EL (cell line): ENCODE data around the gene HAUS8.
"Not testable (repeated sequence)": the region's sequence is repeated elsewhere in the genome, so short reads cannot be mapped to it uniquely, and the experiment has no call there.

Experiments
- DNase-seq: peaks from one replicate; pipeline ENCODE4 v3.0.0-alpha.2; 2016

The HAUS8 gene

GRCh38 chr19:17101686-17102628 is 26.7 kb upstream of the HAUS8 start:
- no peak for DNase-seq

- no peak for DNase-seq
Measured at GRCh38 chr19:17098326-17098725, 23.1 kb upstream of the HAUS8 start.

- DNase-seq = peak; percentile 58
Measured at GRCh38 chr19:17097593-17098126, 22.4 kb upstream of the HAUS8 start.

- DNase-seq = peak; percentile 40
Measured at GRCh38 chr19:17095141-17095919, 20.1 kb upstream of the HAUS8 start.

- not testable (repeated sequence) for DNase-seq
Measured at GRCh38 chr19:17094694-17095093, 19.4 kb upstream of the HAUS8 start.

DNA sequence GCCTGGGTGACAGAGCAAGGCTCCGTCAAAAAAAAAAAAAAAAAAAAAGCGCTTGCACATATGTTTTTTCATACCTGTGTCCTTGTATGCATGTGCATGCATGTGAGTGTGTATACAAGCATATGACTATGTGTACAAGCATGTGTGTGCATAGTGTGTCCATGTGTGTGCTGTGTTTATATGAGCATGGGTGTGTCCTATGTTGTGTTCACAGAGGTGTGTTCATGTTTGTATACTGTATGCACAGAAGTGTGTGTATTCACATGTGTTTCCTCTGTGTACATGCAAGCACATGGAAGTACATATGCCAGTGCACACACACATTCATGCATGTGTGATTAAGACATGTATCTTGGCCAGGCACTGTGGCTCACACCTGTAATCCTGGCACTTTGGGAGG is 17.4 kb upstream of the HAUS8 start:
- no peak for DNase-seq

DNA sequence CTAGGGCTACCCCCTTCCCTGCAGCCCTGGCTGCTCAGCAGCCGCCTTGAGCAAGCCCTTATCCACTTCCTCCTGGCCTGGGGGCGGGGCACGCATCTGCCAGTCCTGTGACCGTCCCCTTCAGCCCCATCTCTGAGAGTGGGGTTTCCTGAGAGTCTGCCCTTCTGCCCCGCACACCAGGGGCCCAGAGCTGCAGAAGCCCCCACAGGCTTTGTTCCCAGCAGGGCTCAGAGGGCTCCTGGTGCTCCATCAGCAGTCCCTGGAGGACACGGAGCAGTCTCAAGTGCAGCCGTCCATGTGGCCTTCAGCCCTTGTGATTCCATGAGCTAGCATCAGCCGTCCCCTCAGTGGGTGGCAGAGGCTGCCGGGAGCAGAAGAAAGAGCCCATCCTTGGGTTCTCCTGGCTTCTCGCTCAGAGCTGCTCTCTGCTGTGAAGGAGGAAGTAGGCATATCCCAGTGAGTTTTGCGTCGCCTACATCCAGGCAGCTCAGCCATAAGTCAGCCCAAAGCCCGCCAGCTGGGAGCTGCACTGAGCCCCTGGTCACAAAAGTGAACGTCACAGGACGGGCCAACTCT is 16.6 kb upstream of the HAUS8 start:
- no peak for DNase-seq

DNA sequence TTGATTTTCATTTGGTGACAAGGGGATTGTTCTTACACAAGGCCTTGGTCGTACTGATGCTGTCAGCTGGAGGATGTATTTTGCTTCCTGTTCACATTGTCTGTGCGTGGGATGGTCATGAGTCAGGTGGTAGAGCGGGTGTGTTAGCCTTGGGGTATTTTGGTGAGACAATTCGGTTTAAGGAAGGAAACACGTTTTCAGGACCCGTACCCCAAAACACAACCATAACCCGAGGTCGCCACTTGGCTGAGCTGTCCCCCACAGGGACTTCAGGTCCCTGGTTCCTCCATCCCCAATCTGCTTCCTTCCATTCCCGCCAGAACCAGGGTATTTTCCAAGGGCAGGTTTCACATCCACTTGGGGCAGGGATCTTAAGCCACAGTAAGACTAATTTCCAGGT is 15.3 kb upstream of the HAUS8 start:
- DNase-seq = peak; percentile 80

DNA sequence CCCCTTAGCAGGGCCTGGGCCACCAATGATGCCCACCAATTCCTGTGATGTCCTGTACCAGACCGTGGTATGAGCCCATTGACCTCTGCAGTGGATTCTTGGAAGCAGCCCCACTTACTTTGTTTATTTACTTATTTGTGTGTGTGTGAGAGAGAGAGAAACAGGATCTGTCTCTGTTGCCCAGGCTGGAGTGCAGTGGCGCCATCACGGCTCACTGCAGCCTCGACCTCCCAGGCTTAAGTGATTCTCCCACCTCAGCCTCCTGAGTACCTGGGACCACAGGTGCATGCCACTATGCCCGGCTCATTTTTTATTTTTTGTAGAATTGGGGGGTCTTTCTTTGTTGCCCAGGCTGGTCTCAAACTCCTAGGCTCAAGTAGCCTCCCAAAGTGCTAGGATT is 13.3 kb upstream of the HAUS8 start:
- DNase-seq = no peak

- DNase-seq = no peak
Measured at GRCh38 chr19:17086834-17087233, 11.6 kb upstream of the HAUS8 start.

GRCh38 chr19:17086120-17086519 is 10.9 kb upstream of the HAUS8 start:
- no peak for DNase-seq

DNA sequence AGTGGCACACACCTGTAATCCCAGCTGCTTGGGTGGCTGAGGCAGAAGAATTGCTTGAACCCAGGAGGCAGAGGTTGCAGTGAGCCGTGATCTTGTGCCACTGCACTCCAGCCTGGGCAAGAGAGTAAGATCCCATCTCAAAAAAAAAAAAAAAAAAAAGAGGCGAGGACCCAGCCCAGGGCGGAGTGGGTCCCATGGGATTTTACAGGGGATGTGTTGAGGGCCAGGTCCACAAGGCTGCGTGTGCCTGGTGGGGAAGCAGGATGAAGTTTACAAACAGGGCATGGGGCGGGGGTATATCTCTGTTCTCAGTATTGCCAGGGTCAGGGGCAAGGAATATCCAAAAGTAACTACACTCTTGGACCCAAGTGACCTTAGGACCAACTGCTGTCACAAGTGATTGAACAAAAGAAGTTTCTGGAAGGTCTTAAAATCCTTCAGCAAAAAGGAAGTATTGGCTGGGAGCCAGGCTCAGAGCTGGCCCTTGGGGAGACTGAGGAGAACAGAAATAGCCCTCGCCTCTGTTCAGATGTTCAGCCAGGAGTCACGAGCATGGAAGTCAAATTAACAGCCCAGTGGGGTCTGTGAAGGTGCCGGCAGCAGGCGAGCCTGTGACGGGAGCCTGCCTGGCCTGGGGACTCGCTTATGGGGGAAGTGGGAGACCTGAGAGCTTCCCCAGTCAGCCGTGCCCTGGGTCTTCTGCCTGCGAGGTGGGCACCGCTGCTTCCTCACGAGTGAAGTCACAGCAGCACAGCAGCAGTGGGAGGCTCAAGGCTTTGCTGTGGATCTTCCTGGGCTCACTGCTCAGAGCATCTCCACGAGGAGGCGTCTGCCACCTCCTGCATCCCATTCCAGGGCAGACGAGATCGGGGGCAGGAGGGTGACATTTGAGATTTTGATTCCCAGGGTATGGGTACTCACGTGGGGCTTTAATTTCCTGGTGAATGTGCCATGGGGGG is 6.7 kb upstream of the HAUS8 start:
- no peak for DNase-seq

DNA sequence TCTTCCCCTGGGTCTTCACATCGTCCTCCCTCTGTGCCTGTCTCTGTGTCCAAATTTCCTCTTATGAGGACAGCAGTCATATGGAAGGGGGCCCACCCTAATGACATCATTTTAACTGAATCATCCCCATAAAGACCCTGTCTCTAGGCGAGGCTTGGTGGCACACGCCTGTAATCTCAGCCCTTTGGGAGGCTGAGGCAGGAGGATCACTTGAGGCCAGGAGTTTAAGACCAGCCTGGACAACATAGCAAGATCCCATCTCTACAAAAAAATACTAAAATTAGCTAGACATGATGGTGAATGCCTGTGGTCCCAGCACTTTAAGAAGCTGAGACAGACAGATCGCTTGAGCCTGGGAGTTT is 5.2 kb upstream of the HAUS8 start:
- DNase-seq = no peak

GRCh38 chr19:17079710-17080439 is 4.6 kb upstream of the HAUS8 start:
- DNase-seq = peak; percentile 99

GRCh38 chr19:17078920-17079709 is 3.9 kb upstream of the HAUS8 start:
- no peak for DNase-seq

GRCh38 chr19:17078036-17078919 is 3.0 kb upstream of the HAUS8 start:
- DNase-seq = no peak

- DNase-seq = no peak
Measured at GRCh38 chr19:17077447-17078028, 2.3 kb upstream of the HAUS8 start.

DNA sequence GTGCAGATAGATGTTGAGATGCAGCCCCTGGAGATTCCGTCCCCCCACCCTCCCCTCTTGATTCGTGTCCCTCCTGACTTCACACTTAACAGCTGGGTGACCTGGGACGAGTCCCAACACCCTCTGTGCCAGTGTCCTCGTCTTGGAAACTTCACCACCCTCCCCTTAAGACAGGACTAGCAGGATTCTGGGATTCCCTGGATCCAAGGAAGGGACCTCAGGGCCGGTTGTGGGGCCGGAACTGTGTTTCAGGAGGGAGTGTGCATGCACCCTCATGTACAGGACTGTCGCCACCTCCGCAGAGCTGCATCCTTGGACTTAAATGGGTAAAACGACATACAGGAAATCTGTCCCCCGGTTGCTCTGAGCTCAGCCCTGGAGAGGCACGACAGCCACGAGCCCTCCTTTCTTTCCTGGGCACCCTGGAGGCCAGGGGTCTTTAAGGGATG is 1.3 kb upstream of the HAUS8 start:
- DNase-seq = peak; percentile 42
